ENCODE data around the gene LAMB2.
A peak's percentile ranks its signal among the peaks of the same experiment; 100 is the strongest.

LAMB2 gene

DNA sequence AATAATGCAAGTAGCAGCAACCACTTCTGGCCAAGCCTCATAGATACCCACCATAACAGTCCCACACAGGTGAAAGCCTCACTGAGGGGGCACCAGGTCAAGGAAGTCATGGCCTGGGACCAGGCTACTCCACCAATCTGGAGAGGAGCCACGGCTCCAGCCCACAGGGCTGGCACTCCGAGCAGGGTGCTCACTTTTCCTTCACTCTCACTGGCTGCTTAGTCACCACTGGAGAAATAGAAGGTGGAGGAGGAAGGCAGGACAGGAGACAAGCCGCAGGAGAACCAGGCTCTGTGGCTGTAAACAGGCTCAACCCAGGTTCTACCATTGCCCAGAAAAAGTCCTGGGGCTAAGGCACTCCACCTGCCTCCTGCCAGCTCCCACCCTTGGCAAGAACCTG is 13.4 kb downstream of the LAMB2 start:
- H3K4me3 ChIP-seq (replicated peaks; ENCODE audit: low read depth, low read length) = peak overlapping the region; percentile 95
- TF ChIP-seq, protein P1, sequence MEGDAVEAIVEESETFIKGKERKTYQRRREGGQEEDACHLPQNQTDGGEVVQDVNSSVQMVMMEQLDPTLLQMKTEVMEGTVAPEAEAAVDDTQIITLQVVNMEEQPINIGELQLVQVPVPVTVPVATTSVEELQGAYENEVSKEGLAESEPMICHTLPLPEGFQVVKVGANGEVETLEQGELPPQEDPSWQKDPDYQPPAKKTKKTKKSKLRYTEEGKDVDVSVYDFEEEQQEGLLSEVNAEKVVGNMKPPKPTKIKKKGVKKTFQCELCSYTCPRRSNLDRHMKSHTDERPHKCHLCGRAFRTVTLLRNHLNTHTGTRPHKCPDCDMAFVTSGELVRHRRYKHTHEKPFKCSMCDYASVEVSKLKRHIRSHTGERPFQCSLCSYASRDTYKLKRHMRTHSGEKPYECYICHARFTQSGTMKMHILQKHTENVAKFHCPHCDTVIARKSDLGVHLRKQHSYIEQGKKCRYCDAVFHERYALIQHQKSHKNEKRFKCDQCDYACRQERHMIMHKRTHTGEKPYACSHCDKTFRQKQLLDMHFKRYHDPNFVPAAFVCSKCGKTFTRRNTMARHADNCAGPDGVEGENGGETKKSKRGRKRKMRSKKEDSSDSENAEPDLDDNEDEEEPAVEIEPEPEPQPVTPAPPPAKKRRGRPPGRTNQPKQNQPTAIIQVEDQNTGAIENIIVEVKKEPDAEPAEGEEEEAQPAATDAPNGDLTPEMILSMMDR (IDR thresholded peaks at IDR 0.05; ENCODE audit: low read depth, low read length, missing control alignments) = no peak
- DNase-seq (ENCODE audit: extremely low read depth, low read depth) = no peak

DNA sequence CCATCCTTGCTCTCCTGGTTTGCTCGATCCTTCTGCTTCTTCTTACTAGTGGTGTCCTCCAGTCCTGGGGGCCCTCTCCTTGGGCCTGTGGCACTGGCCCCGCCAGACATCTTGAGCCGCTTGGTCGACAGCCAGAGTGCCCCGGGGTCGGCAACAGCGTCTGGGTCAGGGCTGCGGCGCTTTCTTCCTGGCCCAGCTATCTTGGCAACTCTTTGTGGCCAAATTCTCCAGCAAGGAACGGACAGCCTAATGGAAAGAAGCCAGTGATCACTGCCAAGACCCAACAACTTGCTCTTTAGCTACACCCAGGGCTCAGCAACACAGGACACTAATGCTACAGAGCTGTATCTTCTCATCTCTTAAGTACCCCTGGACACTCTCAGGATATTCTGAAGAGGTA is 13.8 kb downstream of the LAMB2 start:
- peak overlapping the region; percentile 95 for H3K4me3 ChIP-seq (replicated peaks; ENCODE audit: low read depth, low read length)
- TF ChIP-seq, protein P1 (IDR thresholded peaks at IDR 0.05; ENCODE audit: low read depth, low read length, missing control alignments) = no peak
- no peak for DNase-seq (ENCODE audit: extremely low read depth, low read depth)

DNA sequence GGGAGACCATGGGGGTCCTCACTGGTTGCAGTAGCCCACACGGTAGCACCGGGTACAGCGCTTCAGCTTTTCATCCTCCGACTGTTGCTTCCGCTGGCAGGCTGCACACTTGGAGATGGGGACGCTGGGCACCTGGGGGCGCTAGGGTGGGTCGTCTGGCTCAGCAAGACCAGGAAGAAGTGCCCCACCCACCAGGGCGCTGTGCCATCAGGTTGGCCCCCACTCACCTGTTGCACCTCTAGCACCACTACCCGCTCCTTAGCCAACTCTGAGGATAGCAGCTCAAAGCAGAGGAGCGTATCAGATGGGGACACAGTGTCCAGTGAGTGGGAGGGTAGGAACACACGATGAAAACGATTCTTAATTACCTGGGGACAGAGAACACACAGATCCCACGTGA is 20.6 kb downstream of the LAMB2 start:
- TF ChIP-seq, protein P1 (IDR thresholded peaks at IDR 0.05; ENCODE audit: low read depth, low read length, missing control alignments) = no peak
- no peak for DNase-seq (ENCODE audit: extremely low read depth, low read depth)
- H3K4me3 ChIP-seq (replicated peaks; ENCODE audit: low read depth, low read length) = no peak overlapping the region

DNA sequence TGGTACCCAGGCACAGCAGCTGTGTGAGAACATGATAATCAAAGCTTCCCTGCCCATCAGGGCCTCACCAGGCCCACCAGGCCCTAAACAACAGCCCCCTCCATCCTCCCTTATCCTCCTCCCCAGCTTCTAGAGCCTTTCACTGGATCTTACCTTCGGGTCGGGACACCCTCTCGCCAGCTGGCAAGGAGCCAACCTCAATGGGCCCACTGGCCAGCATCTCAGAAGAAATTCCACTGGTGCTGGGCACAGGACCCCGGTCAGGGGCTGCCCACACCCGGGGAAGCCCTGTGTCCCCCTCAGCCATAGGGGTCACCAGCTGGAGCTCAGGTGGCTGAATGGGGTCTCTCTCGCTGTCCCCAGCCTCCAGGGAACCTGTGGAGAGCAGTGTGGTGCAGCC is 21.5 kb downstream of the LAMB2 start:
- TF ChIP-seq, protein P1 (IDR thresholded peaks at IDR 0.05; ENCODE audit: low read depth, low read length, missing control alignments) = no peak
- no peak for DNase-seq (ENCODE audit: extremely low read depth, low read depth)
- H3K4me3 ChIP-seq (replicated peaks; ENCODE audit: low read depth, low read length) = no peak overlapping the region

DNA sequence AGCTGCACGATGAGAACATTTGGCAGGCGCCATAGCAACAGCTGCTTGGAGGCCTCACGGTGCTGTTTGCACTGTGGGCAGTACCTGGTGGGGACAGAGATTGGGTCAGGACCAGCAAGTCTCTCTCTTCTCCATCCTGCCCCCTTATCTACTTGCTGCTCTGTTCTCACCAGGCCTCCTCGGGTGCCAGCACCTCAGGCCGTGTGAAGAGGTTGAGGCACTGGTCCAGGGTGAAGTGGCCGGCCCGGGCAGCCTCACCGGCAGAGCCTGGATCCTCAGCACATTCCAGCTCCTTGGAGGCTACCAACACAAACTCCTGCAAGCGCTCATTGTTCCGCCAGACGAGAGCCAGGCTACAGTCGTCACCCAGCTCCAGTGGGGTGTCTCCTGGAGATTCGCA is 22.1 kb downstream of the LAMB2 start:
- no peak for DNase-seq (ENCODE audit: extremely low read depth, low read depth)
- TF ChIP-seq, protein P1 (IDR thresholded peaks at IDR 0.05; ENCODE audit: low read depth, low read length, missing control alignments) = no peak
- H3K4me3 ChIP-seq (replicated peaks; ENCODE audit: low read depth, low read length) = no peak overlapping the region

DNA sequence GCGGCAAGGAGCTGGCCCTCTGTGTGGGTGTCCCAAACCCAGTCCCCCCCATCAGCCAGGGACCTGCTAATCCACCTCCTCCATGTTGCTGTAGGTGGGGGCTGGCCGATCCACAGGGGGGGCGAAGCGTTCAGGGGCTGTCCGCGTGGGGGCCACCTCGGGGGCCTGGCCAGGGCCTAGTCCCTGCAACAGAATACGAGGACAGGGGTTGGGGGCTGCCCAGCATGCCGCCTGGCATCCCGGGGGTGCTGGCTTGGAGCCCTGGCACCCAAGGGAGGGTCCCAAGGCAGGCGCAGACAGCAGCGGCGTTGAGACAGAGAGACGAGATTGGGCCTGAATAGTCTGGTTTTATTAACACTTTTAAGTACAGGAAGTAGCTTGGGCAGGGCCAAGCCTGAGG is 24.5 kb downstream of the LAMB2 start:
- no peak overlapping the region for H3K4me3 ChIP-seq (replicated peaks; ENCODE audit: low read depth, low read length)
- no peak for DNase-seq (ENCODE audit: extremely low read depth, low read depth)
- TF ChIP-seq, protein P1 (IDR thresholded peaks at IDR 0.05; ENCODE audit: low read depth, low read length, missing control alignments) = no peak
